Measurements from ENCODE around the gene GPX5. TPM values are rescaled to one million over a fixed set of nuclear protein-coding genes. Genes with fewer than 3 reads are reported as not detected.
A peak's percentile ranks its signal among the peaks of the same experiment; 100 is the strongest.
"Not testable (repeated sequence)": the region's sequence is repeated elsewhere in the genome, so short reads cannot be mapped to it uniquely, and the experiment has no call there.

GPX5 gene, protein sequence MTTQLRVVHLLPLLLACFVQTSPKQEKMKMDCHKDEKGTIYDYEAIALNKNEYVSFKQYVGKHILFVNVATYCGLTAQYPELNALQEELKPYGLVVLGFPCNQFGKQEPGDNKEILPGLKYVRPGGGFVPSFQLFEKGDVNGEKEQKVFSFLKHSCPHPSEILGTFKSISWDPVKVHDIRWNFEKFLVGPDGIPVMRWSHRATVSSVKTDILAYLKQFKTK
- total RNA-seq: not detected in 2 replicates

DNA sequence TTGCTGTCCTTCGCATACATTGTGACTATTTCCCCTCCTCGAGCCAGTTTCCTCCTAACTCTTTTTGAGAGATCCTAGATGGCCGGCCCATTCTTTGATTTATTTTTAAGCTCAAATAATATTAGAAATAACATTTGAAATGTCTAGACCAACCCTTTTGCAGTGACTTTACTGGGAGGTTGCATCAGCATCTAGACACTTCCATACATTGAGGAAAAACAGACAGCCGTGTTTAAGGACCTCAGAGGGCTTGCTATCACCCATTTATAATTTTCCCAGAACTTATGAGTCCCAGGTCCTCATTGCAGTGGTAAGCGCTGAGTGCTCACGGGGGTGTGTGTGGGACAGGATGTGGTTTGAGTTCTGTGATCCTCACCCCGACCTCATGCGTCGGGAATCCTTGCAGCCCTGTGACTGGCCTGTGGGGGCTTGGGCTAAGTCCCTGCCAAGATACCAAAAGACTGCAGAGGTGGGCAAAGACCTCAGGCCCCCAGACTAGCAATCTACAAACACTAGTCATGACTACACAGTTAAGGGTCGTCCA, at the start of gene GPX5:
Gene GPX5, plus strand, starts transcription at position 386 of the 544 bp plus-strand sequence. Its CDS starts 133 bp downstream, at position 519.
- DNase-seq (ENCODE audit: low read depth): no peak

DNA sequence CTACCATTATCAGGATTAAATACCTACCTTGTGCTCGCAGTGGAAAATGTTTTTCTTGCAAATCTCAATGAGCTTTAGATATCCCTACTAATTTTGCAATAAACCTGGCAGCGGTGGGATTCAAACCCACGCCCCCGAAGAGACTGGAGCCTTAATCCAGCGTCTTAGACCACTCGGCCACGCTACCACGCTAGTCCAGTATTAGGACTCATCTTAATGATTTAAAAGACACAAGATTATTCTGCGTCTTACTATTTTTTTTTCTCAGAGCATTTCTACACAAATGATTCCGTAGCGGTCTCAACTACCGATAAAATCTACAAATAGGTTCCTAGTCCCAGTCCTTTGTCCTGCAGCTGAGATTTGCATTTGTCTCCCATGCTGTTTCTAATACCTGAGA, 47.2 kb upstream of the GPX5 start:
- DNase-seq (ENCODE audit: low read depth): no peak

DNA sequence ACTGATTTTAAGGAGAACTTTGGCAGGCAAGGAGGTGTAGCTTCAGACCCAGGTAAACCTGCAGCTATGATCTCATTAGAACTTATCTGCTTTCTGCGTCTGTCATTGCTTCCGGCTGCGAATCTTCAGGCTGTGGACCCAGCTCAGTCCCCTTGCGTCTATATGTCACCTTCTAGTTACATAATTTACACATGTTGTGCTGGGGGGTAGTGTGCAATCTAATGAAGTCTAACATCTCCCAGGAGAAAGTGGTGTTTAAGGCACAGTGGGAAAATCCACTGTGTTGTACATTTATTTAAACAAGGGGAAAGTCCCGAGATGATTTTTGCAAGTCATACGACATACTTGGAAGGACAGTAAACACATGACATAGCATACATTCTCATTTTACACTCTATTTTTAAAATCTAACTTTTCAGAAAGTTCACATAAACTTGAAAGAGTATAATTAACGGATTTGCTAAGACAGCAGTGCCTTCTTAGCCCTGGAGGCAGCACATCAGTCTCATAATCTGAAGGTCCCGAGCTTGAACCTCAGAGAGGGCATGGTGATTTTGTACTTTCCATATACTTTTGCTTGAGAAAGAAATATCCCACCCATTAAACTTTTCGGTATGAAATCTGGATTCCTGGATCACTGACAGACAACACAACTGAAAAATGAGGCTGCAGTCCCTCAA, 45.3 kb upstream of the GPX5 start:
- DNase-seq (ENCODE audit: low read depth): no peak

DNA sequence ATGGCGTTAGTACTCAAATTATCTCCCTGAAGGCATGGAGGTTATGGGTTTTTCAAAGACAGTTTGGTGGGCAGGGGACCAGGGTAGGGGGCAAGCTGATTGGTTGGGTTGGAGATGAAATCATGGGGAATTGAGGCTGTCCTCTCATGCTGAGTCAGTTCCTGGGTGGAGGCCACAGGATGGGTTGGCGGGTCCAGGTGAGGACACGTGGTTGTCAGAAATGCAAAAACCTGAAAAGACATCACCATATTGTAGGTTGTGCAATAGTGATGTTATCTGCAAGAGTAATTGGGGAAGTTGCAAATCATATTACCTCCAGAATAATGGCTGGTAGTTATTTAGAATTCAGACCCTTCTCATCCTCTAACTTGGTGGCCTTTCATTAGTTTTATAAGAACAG, 40.2 kb upstream of the GPX5 start:
- DNase-seq (ENCODE audit: low read depth): no peak

DNA sequence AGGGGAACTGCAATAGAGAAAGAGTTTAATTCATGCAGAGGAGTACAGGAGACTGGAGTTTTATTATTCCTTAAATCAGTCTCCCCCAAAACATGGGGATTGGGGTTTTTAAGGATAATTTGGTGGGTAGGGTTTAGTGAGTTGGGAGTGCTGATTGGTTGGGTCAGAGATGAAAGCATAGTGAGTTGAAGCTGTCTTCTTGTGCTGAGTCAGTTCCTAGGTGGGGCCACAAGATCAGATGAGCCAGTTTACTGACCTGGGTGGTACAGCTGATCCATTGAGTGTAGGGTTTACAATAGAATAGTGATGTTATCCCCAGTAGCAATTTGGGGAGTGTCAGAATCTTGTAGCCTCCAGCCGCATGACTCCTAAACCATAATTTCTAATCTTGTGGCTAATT, 39.1 kb upstream of the GPX5 start:
- no peak for DNase-seq (ENCODE audit: low read depth)

DNA sequence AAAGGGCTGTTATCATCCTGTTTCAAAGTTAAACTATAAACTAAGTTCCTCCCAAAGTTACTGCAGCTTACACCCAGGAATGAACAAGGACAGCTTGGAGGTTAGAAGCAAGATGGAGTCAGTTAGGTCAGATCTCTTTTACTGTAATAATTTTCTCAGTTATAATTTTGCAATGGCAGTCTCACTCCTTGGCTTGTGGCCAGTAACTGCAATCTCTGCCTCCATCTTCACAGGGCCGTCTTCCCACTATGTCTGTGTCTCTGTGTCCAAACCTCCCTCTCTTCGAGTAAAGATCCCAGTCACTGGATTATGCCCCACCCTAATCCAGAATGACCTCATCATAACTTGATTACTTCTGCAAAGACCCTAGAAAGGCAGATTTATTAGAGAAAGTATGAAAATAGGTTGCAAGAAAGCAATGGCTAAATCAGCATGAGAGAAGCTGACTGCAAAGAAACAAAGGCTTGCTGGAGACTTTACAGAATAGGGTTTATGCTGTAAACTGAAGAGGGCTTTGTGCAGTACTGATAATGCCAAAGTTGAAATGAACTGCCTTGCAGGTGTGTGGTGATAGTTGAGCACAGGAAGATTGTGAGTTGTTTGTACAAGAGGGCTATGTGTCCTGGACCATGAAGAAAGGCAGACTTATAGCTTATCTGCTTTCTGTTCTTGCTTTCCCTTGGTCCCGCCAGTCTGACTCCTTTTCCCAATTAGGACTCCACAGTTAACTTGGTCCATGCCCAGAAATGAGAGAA, 38.5 kb upstream of the GPX5 start:
- no peak for DNase-seq (ENCODE audit: low read depth)

DNA sequence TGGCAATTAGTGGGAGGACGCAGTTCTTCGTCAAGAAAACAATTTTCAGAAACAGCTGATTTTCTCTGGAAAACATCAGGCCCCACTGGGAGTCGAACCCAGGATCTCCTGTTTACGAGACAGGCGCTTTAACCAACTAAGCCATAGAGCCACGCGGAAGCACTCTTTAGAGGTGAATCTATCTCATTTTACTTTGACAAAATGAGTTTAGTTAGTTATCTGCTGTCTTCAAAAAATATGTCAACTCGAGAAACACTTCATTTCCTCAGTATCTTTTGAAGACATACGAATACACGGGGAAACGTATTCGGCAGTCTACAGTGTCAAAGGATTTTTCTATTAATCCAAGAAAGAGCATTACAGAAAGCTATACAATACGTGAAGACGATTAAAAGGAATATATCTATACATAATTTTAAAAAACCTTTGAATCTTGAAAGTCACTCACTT, 36.7 kb upstream of the GPX5 start:
- DNase-seq (ENCODE audit: low read depth): peak; percentile 53

DNA sequence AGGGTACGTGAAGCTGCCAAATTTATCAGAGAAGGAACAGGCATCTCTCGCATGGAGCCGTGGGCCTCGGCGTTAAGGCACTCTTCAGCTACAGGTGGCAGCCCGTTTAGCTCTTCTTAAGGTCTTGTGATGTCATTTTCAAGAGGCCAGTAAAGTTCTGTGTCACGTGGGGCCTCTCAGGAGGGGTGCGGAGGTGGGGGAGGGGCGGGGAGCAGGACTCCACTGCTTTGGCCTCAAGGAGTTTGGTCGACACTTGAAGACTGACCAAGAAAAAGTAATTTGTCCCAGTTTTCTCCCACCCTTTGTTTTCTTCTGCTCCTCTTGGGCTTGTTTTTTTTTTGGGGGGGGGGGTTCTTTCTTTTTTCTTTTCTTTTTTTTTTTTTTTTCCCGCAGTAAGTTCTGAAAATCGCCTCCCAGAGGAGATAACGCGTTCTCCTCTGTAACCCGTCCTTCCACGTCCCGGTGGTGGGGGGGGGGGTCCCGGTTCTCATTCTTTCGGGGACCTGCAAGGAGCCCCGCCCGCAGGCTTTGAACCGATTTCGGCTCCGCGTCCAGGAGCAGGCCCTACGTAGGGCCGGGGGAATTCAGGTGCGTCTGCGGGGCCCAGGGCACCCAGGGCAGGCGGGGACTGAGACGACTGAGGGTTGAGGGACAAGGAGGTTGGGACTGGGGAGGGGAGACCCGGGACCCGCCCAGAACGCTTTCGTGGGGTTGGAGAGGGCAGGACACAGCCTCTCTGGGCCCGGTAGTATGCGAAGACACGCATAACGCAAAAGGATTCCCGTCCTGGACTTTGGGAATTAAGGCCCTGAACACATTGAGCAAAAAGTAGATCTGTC, 36.1 kb upstream of the GPX5 start:
- peak; percentile 63 for DNase-seq (ENCODE audit: low read depth)

DNA sequence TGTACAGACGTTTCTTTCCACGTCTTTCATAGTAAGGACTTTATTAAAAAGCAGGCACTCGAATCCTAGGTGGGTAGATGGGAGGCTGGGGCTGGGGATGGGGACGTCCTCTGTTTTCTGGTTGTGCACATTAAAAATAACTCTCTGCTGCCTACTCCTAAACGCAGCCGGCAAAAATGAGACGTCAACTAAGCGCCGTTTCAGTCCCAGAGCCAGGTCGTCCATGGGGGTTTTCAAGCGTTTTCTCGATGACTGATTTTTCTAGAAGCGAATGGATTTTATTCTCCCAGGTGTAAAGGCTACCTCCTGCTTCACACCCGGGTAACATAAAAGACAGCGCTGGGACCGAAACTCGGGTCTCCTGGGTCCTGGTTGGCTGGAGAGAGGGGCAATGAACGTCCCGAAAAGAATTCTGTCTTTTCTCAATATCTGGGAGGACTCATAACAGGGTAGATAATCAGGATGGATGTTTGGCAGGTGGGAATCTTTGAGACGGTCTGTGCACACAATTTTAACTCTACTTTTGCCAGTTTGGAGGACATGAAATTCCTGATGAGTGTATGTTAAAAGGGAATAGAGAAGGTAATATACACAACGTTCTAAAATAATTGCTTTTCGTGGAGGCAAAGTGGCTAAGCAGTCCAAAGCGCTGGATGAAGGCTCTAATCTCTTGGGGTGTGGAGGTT, 35.3 kb upstream of the GPX5 start:
- DNase-seq (ENCODE audit: low read depth): peak; percentile 2

DNA sequence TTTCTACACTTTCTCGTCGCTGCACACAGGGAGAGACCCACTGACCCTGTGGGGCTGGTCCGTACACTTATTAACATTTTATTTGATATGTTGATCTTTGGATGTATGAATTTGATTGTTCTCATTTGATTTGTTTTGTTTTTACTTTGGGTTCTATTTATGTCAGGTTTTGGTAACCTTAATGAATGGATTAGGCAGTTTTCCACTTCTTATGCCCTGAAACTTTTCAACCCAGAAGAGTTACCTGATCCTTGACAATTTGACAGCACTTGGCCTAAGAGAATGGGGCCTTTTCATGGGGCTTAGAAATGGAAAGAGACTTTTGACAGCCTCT, 33.7 kb upstream of the GPX5 start:
- DNase-seq (ENCODE audit: low read depth): no peak

DNA sequence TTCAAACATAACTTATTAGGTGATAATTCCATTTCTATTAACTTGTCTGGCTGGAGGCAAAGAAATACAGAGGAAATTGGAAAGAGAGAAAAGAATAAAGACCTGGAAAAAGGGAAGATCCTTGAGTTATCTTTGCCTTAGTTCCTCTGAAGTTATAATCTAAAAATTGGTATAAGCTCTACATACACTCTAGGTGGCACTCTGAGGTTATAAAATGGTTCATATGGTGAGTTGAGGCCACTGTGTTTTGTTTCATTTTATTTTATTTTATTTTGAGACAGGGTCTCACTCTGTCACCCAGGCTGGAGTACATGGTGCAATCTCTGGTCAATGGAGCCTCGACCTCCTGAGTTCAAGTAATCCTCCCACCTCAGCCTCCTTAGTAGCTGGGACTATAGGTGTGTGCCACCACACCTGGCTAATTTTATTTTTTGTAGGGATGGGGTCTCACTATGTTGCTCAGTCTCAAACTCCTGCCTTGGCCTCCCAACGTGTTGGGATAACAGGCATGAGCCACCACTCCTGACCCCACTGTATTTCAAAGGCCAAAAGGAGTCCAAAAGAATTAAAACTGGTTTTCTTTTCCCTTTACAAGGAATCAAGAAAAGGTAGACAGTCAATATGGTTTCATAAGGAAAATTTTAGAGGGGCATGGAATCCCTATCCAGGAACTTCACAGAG, 29.4 kb upstream of the GPX5 start:
- DNase-seq (ENCODE audit: low read depth): peak; percentile 43

DNA sequence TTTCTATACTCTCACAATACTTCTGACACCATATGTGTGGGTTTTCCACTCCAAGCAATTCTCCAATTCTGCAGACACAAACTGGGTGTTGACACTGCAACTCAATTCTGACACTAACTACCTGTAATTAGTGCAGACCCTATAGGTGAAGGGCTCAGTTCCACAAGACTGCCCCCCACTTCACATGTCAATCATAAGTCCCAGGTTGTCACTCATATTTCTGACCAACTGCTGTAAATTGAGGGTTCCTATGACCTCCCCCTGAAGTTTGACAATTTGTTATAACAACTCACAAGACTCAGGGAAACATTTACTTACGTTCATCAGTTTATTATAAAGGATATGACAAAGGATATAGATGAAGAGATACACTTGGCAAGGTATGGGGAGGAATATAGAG, 28.4 kb upstream of the GPX5 start:
- DNase-seq (ENCODE audit: low read depth): no peak

DNA sequence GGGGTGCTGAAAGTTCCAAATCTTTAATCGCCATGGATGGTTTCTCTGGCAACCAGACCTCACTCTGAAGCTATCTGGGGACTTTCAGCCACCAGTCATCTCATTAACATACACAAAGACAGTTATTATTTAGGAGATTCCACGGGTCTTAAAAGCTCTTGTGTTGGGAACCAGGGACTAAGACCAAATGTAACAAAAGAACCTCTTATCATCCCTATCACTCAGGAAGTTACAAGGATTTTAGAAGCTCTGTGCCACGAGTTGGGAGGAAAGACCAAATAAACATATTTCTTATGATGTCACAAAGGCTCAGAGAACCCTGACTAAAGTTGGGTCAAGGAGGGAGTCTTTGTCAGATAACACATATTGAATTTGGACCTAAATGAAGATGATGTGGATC, 27.8 kb upstream of the GPX5 start:
- DNase-seq (ENCODE audit: low read depth): no peak

DNA sequence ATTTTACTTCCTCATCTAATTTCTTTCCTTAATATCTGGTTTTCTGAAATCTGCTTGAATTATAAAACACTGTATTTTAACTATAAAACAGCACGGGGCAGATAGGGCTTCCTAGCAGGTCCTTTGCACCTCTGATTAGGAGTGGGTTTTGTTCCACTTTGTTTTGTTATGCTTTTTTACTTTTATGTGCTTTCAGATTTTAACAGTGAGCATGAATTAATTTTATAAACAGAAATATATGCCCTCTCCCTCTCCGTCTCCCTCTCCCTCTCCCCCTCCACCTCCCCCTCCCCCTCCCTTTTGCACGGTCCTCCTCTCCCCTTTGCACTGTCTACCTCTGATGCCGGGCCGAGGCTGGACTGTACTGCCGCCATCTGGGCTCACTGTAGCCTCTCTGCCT, 24.4 kb upstream of the GPX5 start:
- DNase-seq (ENCODE audit: low read depth): no peak

DNA sequence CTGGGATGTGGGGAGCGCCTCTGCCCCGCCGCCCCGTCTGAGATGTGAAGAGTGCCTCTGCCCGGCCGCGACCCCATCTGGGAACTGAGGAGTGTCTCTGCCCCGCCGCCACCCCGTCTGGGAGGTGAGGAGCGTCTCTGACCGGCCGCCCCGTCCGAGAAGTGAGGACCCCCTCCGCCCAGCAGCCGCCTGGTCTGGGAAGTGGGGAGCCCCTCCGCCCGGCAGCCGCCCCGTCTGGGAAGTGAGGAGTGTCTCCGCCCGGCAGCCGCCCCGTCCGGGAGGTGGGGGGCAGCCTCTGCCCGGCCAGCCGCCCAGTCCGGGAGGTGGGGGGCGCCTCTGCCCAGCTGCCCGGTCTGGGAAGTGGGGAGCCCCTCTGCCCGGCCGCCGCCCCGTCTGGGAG, 23.5 kb upstream of the GPX5 start:
- not testable (repeated sequence) for DNase-seq (ENCODE audit: low read depth)

DNA sequence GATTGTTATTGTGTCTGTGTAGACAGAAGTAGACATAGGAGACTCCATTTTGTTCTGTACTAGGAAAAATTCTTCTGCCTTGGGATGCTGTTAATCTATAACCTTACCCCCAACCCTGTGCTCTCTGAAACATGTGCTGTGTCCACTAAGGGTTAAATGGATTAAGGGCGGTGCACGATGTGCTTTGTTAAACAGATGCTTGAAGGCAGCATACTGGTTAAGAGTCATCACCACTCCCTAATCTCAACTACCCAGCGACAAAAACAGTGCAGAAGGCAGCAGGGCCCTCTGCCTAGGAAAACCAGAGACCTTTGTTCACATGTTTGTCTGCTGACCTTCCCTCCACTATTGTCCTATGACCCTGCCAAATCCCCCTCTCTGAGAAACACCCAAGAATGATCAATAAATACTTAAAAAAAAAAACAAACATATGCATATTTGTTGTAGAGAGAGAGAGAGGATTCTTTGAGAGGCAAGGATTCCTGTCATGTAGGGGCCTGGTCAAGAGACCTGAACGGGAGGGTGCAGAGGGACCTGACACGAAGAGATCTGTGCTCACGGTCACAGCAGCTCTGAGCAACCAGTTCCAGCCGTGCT, 22.9 kb upstream of the GPX5 start:
- not testable (repeated sequence) for DNase-seq (ENCODE audit: low read depth)

DNA sequence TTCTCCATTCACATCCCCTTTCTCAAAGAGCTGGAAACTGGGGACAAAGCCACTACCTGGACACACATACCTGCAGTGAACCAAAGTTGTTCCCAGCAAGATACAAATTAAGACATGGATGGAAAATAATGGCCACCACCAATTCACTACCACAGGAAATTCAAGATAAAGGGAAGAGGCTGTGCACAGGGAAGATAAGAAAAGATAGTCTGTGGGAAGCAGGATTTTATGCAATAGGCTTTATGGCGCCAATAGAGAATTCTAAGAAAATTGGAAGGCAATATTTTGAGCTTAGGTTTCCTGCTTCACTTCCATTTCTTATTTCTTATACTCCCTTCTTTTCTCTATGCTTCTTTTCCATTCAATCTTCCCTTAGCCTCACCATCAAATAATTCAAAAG, 19.9 kb upstream of the GPX5 start:
- no peak for DNase-seq (ENCODE audit: low read depth)

DNA sequence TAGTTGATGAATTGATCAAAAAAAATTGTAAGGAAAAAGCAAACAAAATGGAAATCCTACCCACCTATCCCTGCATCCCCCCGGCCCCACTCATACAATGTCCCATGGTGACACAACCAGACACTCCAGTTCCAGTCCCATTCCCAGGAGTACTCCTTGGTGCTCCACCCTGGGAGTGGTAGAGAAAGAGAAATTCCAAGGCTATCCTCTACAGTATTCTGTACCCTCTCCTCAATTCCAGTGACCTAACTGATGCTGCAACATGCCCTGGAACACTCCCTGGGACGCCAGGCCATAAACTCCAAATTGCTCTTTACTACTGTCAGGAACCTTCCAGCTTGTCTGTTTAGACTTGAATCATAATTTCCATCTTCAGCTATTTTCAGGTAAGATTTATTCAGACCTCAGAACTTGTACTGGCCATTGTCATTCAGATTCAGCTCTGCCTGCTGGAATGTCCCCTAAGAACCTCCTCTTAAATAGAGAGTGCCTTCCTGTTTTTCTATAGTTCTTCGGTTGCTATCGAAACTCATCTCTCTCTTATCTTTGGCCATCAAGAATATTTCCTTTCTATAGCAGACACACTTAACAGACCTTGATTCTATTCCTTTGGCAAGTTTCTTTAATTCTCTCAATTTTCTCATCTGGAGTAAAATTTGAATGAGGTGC, 18.7 kb upstream of the GPX5 start:
- DNase-seq (ENCODE audit: low read depth): no peak

DNA sequence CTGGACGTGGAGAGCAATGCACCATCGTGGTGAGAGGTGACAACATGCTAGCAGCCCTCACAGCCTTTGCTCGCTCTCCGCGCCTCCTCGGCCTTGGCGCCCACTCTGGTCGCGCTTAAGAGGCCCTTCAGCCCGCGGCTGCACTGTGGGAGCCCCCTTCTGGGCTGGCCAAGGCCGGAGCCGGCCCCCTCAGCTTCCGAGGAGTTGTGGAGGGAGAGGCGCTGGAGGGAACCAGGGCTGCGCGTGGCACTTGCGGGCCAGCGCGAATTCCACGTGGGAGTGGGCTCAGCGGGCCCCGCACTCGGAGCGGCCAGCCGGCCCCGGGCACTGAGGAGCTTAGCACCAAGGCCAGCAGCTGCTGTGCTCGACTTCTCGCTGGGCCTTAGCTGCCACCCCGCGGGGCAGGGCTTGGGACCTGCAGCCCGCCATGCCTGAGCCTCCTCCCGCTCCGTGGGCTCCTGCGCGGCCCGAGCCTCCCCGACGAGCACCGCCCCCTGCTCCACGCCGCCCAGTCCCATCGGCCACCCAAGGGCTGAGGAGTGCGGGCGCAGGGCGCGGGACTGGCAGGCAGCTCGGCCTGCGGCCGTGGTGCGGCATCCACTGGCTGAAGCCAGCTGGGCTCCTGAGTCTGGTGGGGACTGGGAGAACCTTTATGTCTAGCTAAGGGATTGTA, 13.9 kb upstream of the GPX5 start:
- DNase-seq (ENCODE audit: low read depth): no peak

All from renal cortical epithelial cell (primary cell).